NT2/D1 (cell line): ENCODE results near the gene RFLNA.

Experiments
- SUZ12 ChIP-seq: IDR thresholded peaks from 2 replicates; pipeline ENCODE4 v1.6.1; 2011; ENCODE audit not compliant: insufficient read length, insufficient read depth; ENCODE audit errors: extremely low read depth
- YY1 ChIP-seq: IDR thresholded peaks from 2 replicates; pipeline ENCODE4 v1.6.1; 2011; ENCODE audit not compliant: insufficient read length, insufficient read depth
- ZNF274 ChIP-seq: IDR thresholded peaks from 2 replicates; pipeline ENCODE4 v1.6.1; 2011; ENCODE audit warnings: mild to moderate bottlenecking, low read depth, low read length

GRCh38 chr12:124302241-124302806 is 7.4 kb downstream of the RFLNA start:
- TF ChIP-seq ZNF274 (no peak), YY1 (no peak), SUZ12 (no peak)
